Measurements from ENCODE around the gene TNFRSF1A.

The TNFRSF1A gene

DNA sequence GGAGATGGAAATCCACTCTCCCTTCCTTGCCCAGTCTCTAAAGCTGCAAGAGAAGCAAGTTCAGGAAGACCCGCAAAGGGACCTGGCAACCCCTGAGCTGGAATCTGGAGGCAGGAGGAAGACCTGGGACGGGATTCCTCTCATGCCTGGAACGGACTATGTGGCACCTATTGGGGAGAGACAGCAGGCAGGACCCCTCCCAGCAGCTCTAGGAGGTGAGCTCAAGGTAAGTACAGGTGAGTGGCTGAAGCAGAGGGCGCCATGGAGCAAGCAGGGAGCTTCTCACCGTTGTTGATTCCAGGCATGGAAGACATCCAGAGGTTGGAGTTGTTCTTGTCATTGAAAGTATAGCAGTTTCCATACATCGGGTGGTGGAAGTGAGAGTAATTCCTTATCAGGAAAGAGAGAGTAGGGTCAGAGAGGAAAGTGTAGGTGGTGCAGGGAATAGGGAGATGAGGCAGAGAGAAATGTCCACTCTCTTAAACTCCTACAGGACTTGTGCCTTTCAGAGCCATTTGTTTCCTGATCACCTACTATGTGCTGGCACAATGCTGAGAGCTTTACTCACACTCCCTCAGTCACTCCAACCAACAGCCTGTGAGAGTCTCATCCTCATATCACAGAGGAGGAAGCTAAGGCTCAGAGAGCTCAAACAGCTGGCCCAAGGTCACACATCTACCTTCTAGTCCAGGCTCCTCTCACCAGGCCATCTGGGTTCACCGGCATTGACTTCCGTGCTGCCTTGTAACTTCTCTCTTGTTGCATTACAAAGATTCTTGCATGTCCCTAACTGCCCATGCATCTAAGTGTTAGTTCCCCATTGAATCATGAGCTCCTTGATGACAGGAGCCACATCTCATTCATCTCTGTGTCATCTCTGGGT is 13.9 kb upstream of the TNFRSF1A start:
- TF ChIP-seq CTCF (IDR thresholded peaks at IDR 0.05; ENCODE audit: insufficient read depth, low read depth, low read length, missing control alignments), result peak; percentile 20
- H3K4me3 ChIP-seq (ENCODE audit: low read length), result no peak overlapping the region
- no peak for DNase-seq (ENCODE audit: low read depth)

- no peak for DNase-seq (ENCODE audit: low read depth)
- no peak for TF ChIP-seq CTCF (IDR thresholded peaks at IDR 0.05; ENCODE audit: insufficient read depth, low read depth, low read length, missing control alignments)
- H3K4me3 ChIP-seq (ENCODE audit: low read length), result no peak overlapping the region
Measured at GRCh38 chr12:6354495-6355393, 12.9 kb upstream of the TNFRSF1A start.

DNA sequence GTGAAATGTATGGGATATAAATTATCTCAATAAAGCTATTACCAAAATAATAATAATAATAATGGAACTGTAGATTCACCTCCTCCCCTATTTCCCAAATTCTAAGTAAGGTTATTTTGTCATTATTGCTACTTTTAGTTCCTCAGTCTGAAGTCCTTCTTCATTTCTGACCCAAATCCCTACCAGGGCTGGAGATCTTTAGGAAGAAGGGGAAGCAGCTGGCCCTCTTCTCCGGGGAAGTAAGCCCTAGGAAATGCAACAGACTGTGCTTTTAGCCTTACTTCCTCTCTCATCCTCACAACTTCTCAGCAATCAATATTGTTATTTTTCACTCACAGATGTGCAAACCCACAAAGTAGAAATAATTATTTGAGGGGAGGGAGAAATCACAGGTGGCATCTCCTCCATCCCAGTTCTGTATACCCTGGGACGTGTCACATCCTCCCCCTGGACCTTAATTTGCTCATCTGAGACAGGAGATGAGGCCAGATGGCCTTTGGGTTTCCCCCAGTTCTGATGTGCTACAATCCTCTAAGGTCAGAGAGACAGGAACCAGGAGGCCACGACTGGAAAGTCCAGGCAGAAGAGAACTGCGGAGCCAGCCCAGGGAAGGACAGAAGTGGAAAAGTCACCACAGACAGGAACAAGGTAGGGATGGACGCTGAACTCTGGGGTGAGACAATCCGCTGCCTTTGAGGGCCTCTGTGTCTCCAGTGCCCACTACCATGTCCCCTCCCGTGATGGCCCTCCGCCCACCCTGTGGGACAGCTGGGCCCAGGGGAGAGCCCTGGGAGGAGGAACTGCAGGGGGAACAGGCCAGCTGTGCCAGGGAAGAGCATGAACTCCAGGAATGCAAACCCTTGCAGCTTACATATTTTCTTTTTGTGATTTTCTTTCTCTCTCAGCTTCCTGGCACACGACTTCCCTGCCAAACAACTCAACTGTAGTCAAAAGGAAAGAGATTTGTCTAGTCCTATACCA is 10.6 kb upstream of the TNFRSF1A start:
- H3K4me3 ChIP-seq (ENCODE audit: low read length), result no peak overlapping the region
- DNase-seq (ENCODE audit: low read depth), result no peak
- no peak for TF ChIP-seq CTCF (IDR thresholded peaks at IDR 0.05; ENCODE audit: insufficient read depth, low read depth, low read length, missing control alignments)

- TF ChIP-seq CTCF (IDR thresholded peaks at IDR 0.05; ENCODE audit: insufficient read depth, low read depth, low read length, missing control alignments), result no peak
- DNase-seq (ENCODE audit: low read depth), result no peak
- no peak overlapping the region for H3K4me3 ChIP-seq (ENCODE audit: low read length)
Measured at GRCh38 chr12:6351622-6352021, 9.7 kb upstream of the TNFRSF1A start.

DNA sequence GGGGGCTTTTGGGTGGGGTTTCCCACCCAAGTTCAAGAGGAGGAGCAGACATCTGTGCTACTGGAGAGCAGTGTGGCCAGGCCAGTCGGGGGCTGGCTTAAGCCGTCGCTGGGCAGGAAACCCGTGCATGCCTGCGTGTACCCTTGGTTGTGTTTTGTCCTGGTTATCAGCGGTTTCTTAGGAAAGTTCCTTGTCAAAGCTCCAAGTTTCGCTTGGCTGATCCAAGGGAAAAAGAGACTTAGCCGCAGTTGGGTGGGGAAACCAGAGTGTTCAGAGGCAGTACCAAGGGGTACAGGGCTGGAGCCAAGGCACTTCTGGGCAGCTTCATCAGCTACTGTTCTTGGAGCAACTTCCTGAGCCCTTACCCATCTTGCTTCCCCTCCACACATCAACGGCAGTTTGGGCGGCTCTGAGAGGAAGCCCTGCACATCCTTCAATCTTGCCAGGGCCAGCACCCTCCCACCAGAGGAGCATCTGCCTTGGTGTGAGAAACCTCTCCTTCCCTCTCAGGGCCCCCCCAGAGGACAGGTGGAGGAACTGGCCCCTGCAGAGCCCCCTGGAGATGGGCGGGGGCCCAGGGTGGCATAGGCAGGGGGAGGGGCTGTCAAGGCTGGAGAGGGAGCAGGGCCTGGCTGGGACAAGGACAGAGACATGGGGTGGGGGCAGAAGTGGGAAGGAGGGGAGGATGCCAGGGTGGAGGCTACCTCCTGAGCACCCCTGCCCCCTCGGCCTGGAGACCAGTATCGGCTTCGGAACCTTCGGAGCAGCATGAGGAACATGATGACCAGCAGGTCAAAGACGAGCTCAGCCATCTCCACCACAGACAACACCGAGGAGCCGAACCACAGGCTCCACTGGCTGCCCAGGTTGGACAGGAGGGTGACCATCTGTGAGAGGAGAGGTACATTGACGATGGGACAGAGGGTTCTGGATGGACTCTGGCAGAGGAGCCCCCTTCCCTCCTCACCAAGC is 5.8 kb upstream of the TNFRSF1A start:
- TF ChIP-seq CTCF (IDR thresholded peaks at IDR 0.05; ENCODE audit: insufficient read depth, low read depth, low read length, missing control alignments), result no peak
- H3K4me3 ChIP-seq (ENCODE audit: low read length), result no peak overlapping the region
- no peak for DNase-seq (ENCODE audit: low read depth)
